Ascending aorta (tissue), 2 donors: ENCODE results near the gene CDCP1. TPM values are rescaled to one million over a fixed set of nuclear protein-coding genes. Genes with fewer than 3 reads are reported as not detected.

Experiments used
- DNase-seq, 2 donors: peaks; one replicate each; pipeline ENCODE4 v3.0.0-alpha.2; 2019; ENCODE audit warnings: low spot score in 2 of 2
- H3K27ac ChIP-seq, 2 donors: fragments of 200-600 bp; sonication (generic); one replicate each; pipeline ENCODE4 v1.5.1; 2016 to 2017; ENCODE audit warnings: mild to moderate bottlenecking in 1 of 2
- H3K27me3 ChIP-seq: fragments of 200-600 bp; sonication (generic); one replicate; pipeline ENCODE4 v1.5.1; 2017
- H3K36me3 ChIP-seq, 2 donors: fragments of 200-600 bp; sonication (generic); one replicate each; pipeline ENCODE4 v1.5.1; 2016
- H3K4me1 ChIP-seq, 2 donors: fragments of 200-600 bp; sonication (generic); one replicate each; pipeline ENCODE4 v1.5.1; 2016 to 2017; ENCODE audit warnings: mild to moderate bottlenecking in 1 of 2
- H3K4me3 ChIP-seq, 2 donors: fragments of 200-600 bp; sonication (generic); one replicate each; pipeline ENCODE4 v1.5.1; 2016 to 2017; ENCODE audit warnings: mild to moderate bottlenecking in 1 of 2
- H3K9me3 ChIP-seq, 2 donors: fragments of 200-600 bp; sonication (generic); one replicate each; pipeline ENCODE4 v1.5.1; 2016
- intact Hi-C: fragments of 100-400 bp; cut with DNase I; formaldehyde crosslinking; loops from one replicate; pipeline ENCODE4 v1.15.1; 2023
- total RNA-seq: library from RNA; depleted of rRNA; stranded (reverse); fragments of >200 nt; gene quantifications from one replicate; pipeline ENCODE4 v1.1.0, GENCODE V29; 2016
- TF ChIP-seq, protein P1 (sequence below), 3 experiments: fragments of 200-600 bp in 2 of 3; fragments of 450-650 bp in 1 of 3; sonication (generic) in 2 of 3; IDR thresholded peaks; one replicate each; pipeline ENCODE4 v1.5.1; 2016 to 2019; ENCODE audit warnings: antibody characterized with exemption in 3 of 3, mild to moderate bottlenecking in 1 of 3, moderate library complexity in 1 of 3

Gene CDCP1
- total RNA-seq, 1 donor from 2014 or later: 3.0 TPM

GRCh38 chr3:45128950-45129349 is 17.2 kb downstream of the CDCP1 start:
- no peaks in the 10 kb centered on the region for H3K27me3 ChIP-seq
- no peaks in the 10 kb centered on the region for H3K9me3 ChIP-seq
- no peak overlapping the region for H3K27ac ChIP-seq
- TF ChIP-seq, protein P1, sequence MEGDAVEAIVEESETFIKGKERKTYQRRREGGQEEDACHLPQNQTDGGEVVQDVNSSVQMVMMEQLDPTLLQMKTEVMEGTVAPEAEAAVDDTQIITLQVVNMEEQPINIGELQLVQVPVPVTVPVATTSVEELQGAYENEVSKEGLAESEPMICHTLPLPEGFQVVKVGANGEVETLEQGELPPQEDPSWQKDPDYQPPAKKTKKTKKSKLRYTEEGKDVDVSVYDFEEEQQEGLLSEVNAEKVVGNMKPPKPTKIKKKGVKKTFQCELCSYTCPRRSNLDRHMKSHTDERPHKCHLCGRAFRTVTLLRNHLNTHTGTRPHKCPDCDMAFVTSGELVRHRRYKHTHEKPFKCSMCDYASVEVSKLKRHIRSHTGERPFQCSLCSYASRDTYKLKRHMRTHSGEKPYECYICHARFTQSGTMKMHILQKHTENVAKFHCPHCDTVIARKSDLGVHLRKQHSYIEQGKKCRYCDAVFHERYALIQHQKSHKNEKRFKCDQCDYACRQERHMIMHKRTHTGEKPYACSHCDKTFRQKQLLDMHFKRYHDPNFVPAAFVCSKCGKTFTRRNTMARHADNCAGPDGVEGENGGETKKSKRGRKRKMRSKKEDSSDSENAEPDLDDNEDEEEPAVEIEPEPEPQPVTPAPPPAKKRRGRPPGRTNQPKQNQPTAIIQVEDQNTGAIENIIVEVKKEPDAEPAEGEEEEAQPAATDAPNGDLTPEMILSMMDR (IDR thresholded peaks at IDR 0.05): no peak
- H3K4me1 ChIP-seq: peaks cover 0 to 4% of the 10 kb centered on the region in 2 donors
- H3K4me3 ChIP-seq: no peak overlapping the region
- intact Hi-C loops: no loop called here
- no peak for DNase-seq
- H3K36me3 ChIP-seq: no peaks in the 10 kb centered on the region

GRCh38 chr3:45127130-45127822 is 18.9 kb downstream of the CDCP1 start:
- no peak for DNase-seq
- intact Hi-C loops: no loop called here
- H3K27ac ChIP-seq: no peak overlapping the region
- no peaks in the 10 kb centered on the region for H3K36me3 ChIP-seq
- H3K4me1 ChIP-seq: peaks cover 0 to 4% of the 10 kb centered on the region in 2 donors
- TF ChIP-seq, protein P1 (IDR thresholded peaks at IDR 0.05): no peak
- no peaks in the 10 kb centered on the region for H3K27me3 ChIP-seq
- no peaks in the 10 kb centered on the region for H3K9me3 ChIP-seq
- no peak overlapping the region for H3K4me3 ChIP-seq

DNA sequence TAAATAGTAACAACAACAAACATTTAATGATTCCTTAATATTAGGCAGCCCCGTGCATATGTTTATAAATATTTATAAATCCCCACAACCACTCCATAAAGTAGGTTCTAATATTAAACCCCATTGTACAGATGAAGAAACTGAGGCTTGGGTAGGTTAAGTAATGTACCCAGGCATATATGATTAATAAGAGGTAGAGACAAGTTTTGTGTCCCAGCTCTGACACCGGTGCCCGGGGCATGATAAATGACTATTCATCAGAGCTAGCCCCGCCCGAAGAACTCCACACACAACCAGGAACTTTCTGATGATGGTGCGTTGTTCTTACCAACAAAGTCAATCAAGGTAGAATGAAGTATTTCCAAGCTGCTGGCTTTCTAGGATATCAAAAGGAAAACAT is 19.4 kb downstream of the CDCP1 start:
- TF ChIP-seq, protein P1 (IDR thresholded peaks at IDR 0.05): no peak
- Histone ChIP-seq H3K4me1 (peaks cover 0 to 4% of the 10 kb centered on the region in 2 donors), H3K36me3 (no peaks in the 10 kb centered on the region), H3K4me3 (no peak overlapping the region), H3K27me3 (no peaks in the 10 kb centered on the region), H3K27ac (no peak overlapping the region), H3K9me3 (no peaks in the 10 kb centered on the region)
- intact Hi-C loops: no loop called here
- no peak for DNase-seq

DNA sequence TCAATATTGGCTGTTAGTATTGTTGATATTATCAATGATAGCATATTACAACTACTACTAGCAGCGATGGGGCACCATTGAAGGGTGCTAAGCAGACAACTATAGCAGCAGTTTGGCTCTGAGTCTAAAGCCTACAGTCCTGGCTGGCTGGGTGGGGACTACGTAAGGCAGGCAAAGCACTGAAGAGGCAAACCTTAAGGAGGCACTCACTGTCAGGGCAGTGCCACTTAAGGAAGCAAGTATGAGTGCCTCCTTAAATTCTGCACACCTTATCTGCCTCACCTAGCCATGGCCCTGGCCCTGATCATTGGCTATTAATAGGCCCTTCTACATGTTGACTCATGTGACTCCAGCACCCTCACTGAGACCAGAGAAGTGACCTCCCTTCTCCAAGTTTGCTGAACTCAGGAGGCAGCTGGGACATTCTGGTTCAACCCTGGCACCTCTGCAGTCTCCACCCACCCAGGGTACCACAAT is 20.6 kb downstream of the CDCP1 start:
- Histone ChIP-seq H3K4me3 (no peak overlapping the region), H3K4me1 (peaks cover 0 to 4% of the 10 kb centered on the region in 2 donors), H3K27ac (no peak overlapping the region), H3K36me3 (no peaks in the 10 kb centered on the region), H3K27me3 (no peaks in the 10 kb centered on the region), H3K9me3 (no peaks in the 10 kb centered on the region)
- TF ChIP-seq, protein P1 (IDR thresholded peaks at IDR 0.05): no peak
- intact Hi-C loops: no loop called here
- DNase-seq: no peak

- Histone ChIP-seq H3K4me1 (peaks cover 0 to 4% of the 10 kb centered on the region in 2 donors), H3K36me3 (no peaks in the 10 kb centered on the region), H3K27me3 (no peaks in the 10 kb centered on the region), H3K9me3 (no peaks in the 10 kb centered on the region), H3K4me3 (no peak overlapping the region), H3K27ac (peak overlapping the region in 1 of 2 donors; percentile 0)
- TF ChIP-seq, protein P1 (IDR thresholded peaks at IDR 0.05): no peak
- intact Hi-C loops: no loop called here
- no peak for DNase-seq
Observed at GRCh38 chr3:45124956-45125355, 21.2 kb downstream of the CDCP1 start.
